ENCODE data around the gene MAP4K3. TPM values are rescaled to one million over a fixed set of nuclear protein-coding genes. Genes with fewer than 3 reads are reported as not detected.
"Not testable (repeated sequence)": the region's sequence is repeated elsewhere in the genome, so short reads cannot be mapped to it uniquely, and the experiment has no call there.

Gene MAP4K3
- polyA plus RNA-seq, 1 experiment: 45.5 TPM

DNA sequence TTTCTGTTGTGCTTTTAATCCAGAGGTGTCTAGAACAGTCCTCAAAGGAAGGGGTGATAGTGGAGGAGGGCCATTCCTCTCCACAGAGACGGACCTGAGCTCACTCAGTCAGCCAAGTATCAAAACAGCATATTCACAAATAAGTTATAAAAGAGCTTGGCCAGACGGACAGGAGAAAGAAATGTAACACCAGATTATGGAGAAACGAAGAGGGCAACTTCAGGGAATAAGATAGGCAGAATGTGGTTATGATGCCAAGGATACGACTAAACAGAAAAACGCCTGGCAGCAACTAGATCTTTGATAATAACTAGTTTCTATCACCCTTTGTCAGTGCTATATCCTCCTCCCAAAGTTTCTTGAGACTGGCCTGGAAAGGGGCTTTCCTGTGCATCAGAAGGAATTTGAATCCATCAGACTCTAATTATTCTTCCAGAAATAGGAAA lies 42.5 kb downstream of the MAP4K3 start:
- H3K4me3 ChIP-seq (ENCODE audit: low read depth, low read length): no peak overlapping the region
- TF ChIP-seq, protein P1, sequence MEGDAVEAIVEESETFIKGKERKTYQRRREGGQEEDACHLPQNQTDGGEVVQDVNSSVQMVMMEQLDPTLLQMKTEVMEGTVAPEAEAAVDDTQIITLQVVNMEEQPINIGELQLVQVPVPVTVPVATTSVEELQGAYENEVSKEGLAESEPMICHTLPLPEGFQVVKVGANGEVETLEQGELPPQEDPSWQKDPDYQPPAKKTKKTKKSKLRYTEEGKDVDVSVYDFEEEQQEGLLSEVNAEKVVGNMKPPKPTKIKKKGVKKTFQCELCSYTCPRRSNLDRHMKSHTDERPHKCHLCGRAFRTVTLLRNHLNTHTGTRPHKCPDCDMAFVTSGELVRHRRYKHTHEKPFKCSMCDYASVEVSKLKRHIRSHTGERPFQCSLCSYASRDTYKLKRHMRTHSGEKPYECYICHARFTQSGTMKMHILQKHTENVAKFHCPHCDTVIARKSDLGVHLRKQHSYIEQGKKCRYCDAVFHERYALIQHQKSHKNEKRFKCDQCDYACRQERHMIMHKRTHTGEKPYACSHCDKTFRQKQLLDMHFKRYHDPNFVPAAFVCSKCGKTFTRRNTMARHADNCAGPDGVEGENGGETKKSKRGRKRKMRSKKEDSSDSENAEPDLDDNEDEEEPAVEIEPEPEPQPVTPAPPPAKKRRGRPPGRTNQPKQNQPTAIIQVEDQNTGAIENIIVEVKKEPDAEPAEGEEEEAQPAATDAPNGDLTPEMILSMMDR (IDR thresholded peaks at IDR 0.05; ENCODE audit: insufficient read depth, low read depth, low read length): no peak
- ChIA-PET POLR2A (interaction anchor here (0.6 kb wide), 1 partner anchor 74 kb away, joined by 3 read pairs; no protein-coding TSS in a partner anchor), CTCF (interaction anchor here (0.5 kb wide), 1 partner anchor 839 kb away, joined by 3 read pairs; no protein-coding TSS in a partner anchor)
- no peaks in the 10 kb centered on the region for H3K36me3 ChIP-seq (ENCODE audit: control insufficient read depth, insufficient read depth, low read length)
- H3K27me3 ChIP-seq (ENCODE audit: control insufficient read depth, insufficient read depth, low read length): no peaks in the 10 kb centered on the region
- DNase-seq (ENCODE audit: low read depth): no peak

DNA sequence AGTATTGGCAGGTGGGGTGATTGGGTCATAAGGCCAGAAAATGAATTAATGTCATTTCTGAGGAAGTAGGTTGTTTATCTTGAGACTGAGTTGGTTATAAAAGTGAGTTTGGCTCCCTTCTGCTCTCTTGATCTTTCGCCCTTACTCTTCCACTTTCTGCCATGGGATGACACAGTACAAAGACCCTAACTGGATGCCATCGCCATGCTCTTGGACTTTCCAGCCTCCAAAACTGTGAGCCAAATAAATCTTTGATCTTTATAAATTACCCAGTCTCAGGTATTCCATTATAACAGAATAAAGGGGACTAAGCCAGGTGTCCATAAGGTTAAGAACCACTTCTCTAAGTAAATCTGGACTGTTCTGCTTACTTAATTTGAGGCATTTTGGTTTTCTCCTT lies 44.4 kb downstream of the MAP4K3 start:
- TF ChIP-seq, protein P1 (IDR thresholded peaks at IDR 0.05; ENCODE audit: insufficient read depth, low read depth, low read length): no peak
- DNase-seq (ENCODE audit: low read depth): no peak
- Histone ChIP-seq H3K27me3 (ENCODE audit: control insufficient read depth, insufficient read depth, low read length) (no peaks in the 10 kb centered on the region), H3K4me3 (ENCODE audit: low read depth, low read length) (no peak overlapping the region), H3K36me3 (ENCODE audit: control insufficient read depth, insufficient read depth, low read length) (no peaks in the 10 kb centered on the region)
- ChIA-PET POLR2A (no interaction called here), CTCF (interaction anchor here (0.6 to 0.7 kb wide), 2 partner anchors 12 to 44 kb away, joined by 3 read pairs; no protein-coding TSS in a partner anchor)

DNA sequence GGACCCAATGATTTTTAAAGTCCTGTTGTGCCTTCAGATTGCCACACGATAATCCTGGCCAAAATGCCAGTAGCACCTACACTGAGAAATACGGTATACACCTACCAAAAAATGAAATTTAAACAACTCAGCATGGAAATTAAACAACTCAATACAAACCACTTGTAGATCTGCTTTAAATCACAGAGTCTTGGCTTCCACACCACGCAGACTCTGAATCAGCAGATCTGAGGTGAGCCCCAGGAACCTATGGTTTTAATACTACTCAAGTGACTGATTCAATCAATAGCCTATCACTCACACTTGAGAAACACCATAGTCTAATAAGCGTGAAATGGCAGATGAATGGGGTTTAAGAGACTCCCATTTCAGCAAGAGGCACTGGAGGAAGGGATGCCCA lies 46.9 kb downstream of the MAP4K3 start:
- H3K4me3 ChIP-seq (ENCODE audit: low read depth, low read length): no peak overlapping the region
- H3K36me3 ChIP-seq (ENCODE audit: control insufficient read depth, insufficient read depth, low read length): no peaks in the 10 kb centered on the region
- ChIA-PET POLR2A (no interaction called here), CTCF (no interaction called here)
- TF ChIP-seq, protein P1 (IDR thresholded peaks at IDR 0.05; ENCODE audit: insufficient read depth, low read depth, low read length): no peak
- no peaks in the 10 kb centered on the region for H3K27me3 ChIP-seq (ENCODE audit: control insufficient read depth, insufficient read depth, low read length)
- no peak for DNase-seq (ENCODE audit: low read depth)

DNA sequence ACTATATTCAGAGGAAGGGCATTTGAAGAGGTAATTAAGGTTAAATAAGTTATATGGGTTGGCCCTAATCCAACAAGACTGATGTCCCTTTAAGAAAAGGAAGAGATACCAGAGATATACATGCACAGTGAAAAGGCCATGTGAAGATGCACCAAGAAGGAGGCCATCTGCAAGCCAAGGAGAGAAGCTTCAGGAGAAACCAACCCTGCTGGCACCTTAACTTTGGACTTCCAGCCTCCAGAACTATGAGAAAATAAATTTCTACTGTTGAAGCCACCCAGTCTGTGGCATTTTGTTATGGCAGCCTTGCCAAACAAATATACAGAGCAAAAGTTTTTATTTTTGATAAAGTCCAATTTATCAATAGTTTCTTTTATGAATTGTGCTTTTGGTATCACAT lies 51.0 kb downstream of the MAP4K3 start:
- no peak overlapping the region for H3K4me3 ChIP-seq (ENCODE audit: low read depth, low read length)
- CTCF ChIA-PET: no interaction called here
- H3K27me3 ChIP-seq (ENCODE audit: control insufficient read depth, insufficient read depth, low read length): no peaks in the 10 kb centered on the region
- no peak for DNase-seq (ENCODE audit: low read depth)
- POLR2A ChIA-PET: no interaction called here
- TF ChIP-seq, protein P1 (IDR thresholded peaks at IDR 0.05; ENCODE audit: insufficient read depth, low read depth, low read length): no peak
- H3K36me3 ChIP-seq (ENCODE audit: control insufficient read depth, insufficient read depth, low read length): no peaks in the 10 kb centered on the region

DNA sequence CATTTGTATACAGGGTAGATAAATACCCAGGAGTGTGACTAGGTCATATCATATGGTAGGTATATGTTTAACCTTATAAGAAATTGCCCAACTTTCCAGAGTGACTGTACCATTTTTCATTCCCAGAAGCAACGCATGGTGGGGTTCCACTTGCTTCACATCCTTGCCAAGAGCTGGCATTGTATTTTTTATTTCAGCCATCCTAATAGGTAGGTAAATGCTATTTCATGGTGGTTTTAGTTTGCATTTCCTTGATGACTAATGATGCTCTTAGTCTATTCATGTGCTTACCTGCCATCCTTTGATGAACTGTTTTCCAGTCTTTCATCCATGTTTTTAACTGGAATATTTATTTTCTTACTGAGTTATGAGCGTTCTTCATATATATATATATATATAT lies 51.9 kb downstream of the MAP4K3 start:
- CTCF ChIA-PET: no interaction called here
- TF ChIP-seq, protein P1 (IDR thresholded peaks at IDR 0.05; ENCODE audit: insufficient read depth, low read depth, low read length): no peak
- no peaks in the 10 kb centered on the region for H3K27me3 ChIP-seq (ENCODE audit: control insufficient read depth, insufficient read depth, low read length)
- H3K36me3 ChIP-seq (ENCODE audit: control insufficient read depth, insufficient read depth, low read length): no peaks in the 10 kb centered on the region
- no peak for DNase-seq (ENCODE audit: low read depth)
- no peak overlapping the region for H3K4me3 ChIP-seq (ENCODE audit: low read depth, low read length)
- POLR2A ChIA-PET: interaction anchor here (0.5 kb wide), 1 partner anchor 13 kb away, joined by 4 read pairs; no protein-coding TSS in a partner anchor

DNA sequence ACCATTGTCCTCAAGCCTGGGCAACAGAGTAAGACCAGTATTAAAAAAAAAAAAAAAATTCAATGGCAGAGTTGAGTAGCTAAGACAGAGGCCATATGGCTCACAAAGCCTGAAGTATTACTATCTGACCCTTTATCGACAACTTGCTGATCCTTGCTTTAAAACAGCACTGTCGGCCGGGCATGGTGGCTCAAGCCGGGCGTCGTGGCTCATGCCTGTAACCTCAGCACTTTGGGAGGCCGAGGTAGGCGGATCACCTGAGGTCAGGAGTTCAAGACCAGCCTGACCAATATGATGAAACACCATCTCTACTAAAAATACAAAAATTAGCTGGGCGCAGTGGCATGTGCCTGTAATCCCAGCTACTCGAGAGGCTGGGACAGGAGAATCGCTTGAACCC lies 53.0 kb downstream of the MAP4K3 start:
- CTCF ChIA-PET; H3K36me3 ChIP-seq (ENCODE audit: control insufficient read depth, insufficient read depth, low read length); H3K27me3 ChIP-seq (ENCODE audit: control insufficient read depth, insufficient read depth, low read length); POLR2A ChIA-PET; H3K4me3 ChIP-seq (ENCODE audit: low read depth, low read length); DNase-seq (ENCODE audit: low read depth): not testable (repeated sequence)
